NCI-H226 (cell line): ENCODE measurements around the gene CYP27A1.

ENCODE experiments used
- DNase-seq: peaks from one replicate; pipeline ENCODE4 v3.0.0-alpha.2; 2015

CYP27A1 gene

GRCh38 chr2:218812861-218813260 is 30.9 kb downstream of the CYP27A1 start:
- DNase-seq, result no peak

GRCh38 chr2:218813771-218814460 is 32.0 kb downstream of the CYP27A1 start:
- no peak for DNase-seq

- no peak for DNase-seq
Measured at GRCh38 chr2:218814540-218815243, 32.7 kb downstream of the CYP27A1 start.

GRCh38 chr2:218815244-218815637 is 33.3 kb downstream of the CYP27A1 start:
- DNase-seq, result no peak

- DNase-seq, result no peak
Measured at GRCh38 chr2:218815649-218816048, 33.7 kb downstream of the CYP27A1 start.

GRCh38 chr2:218816561-218817011 is 34.6 kb downstream of the CYP27A1 start:
- DNase-seq, result no peak

GRCh38 chr2:218819093-218819492 is 37.1 kb downstream of the CYP27A1 start:
- DNase-seq, result no peak

- no peak for DNase-seq
Measured at GRCh38 chr2:218820746-218821369, 38.9 kb downstream of the CYP27A1 start.

GRCh38 chr2:218821605-218822211 is 39.8 kb downstream of the CYP27A1 start:
- no peak for DNase-seq

- no peak for DNase-seq
Measured at GRCh38 chr2:218822622-218823021, 40.7 kb downstream of the CYP27A1 start.

GRCh38 chr2:218823196-218823855 is 41.4 kb downstream of the CYP27A1 start:
- no peak for DNase-seq

- no peak for DNase-seq
Measured at GRCh38 chr2:218824004-218824403, 42.1 kb downstream of the CYP27A1 start.

GRCh38 chr2:218826791-218827190 is 44.8 kb downstream of the CYP27A1 start:
- no peak for DNase-seq

GRCh38 chr2:218827701-218828476 is 45.9 kb downstream of the CYP27A1 start:
- no peak for DNase-seq

GRCh38 chr2:218828477-218828778 is 46.5 kb downstream of the CYP27A1 start:
- DNase-seq, result no peak

- no peak for DNase-seq
Measured at GRCh38 chr2:218829868-218830451, 48.0 kb downstream of the CYP27A1 start.

- no peak for DNase-seq
Measured at GRCh38 chr2:218830526-218831306, 48.8 kb downstream of the CYP27A1 start.

- no peak for DNase-seq
Measured at GRCh38 chr2:218831378-218831990, 49.5 kb downstream of the CYP27A1 start, which contains the start of gene PRKAG3. Gene PRKAG3 (minus strand): TSS chr2:218831803.

GRCh38 chr2:218832081-218832480 is 50.1 kb downstream of the CYP27A1 start:
- DNase-seq, result no peak

- DNase-seq, result peak; percentile 87
Measured at GRCh38 chr2:218832520-218832919, 50.6 kb downstream of the CYP27A1 start.
